ENCODE data around the gene SPATA24.
"Not testable (repeated sequence)": the region's sequence is repeated elsewhere in the genome, so short reads cannot be mapped to it uniquely, and the experiment has no call there.

Gene SPATA24, protein sequence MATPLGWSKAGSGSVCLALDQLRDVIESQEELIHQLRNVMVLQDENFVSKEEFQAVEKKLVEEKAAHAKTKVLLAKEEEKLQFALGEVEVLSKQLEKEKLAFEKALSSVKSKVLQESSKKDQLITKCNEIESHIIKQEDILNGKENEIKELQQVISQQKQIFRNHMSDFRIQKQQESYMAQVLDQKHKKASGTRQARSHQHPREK
- total RNA-seq = 2.7 to 2.9 reads per million in 2 donors

DNA sequence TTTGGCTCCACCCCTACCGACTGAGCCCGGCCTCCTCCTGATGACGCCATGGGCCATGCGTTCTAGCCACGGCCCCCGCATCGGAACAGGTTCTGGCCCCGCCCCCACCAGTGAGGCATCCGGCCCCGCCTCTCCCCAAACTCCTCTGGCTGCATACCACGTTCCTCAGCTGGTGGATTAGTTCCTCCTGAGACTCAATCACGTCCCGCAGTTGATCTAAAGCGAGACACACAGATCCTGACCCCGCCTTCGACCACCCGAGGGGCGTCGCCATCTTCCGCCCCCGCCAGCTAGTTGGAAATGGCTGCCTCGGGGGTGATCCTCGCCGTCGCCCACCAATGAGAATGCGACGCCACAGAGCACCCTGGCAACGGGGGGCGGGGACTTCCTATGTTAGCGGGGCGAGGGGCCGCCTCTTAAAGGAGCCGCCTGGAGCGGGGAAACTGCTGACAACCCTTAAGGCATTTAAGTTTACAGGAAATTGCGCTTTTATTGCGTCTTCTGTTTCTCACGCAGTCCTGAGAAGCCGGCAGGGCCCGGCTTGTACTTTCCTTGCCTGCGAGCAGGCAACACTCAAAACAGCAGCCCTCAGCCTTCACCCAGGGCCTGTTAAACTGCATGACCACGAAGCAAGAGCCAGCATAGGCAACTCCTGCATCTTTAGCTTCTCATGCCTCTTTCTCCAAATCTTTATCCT is at the start of gene SPATA24:
Gene SPATA24 (minus strand): TSS at position 303 of the 697 bp plus-strand sequence. CDS start 29 bp downstream, at position 274.
- peak; percentile 93 for DNase-seq

DNA sequence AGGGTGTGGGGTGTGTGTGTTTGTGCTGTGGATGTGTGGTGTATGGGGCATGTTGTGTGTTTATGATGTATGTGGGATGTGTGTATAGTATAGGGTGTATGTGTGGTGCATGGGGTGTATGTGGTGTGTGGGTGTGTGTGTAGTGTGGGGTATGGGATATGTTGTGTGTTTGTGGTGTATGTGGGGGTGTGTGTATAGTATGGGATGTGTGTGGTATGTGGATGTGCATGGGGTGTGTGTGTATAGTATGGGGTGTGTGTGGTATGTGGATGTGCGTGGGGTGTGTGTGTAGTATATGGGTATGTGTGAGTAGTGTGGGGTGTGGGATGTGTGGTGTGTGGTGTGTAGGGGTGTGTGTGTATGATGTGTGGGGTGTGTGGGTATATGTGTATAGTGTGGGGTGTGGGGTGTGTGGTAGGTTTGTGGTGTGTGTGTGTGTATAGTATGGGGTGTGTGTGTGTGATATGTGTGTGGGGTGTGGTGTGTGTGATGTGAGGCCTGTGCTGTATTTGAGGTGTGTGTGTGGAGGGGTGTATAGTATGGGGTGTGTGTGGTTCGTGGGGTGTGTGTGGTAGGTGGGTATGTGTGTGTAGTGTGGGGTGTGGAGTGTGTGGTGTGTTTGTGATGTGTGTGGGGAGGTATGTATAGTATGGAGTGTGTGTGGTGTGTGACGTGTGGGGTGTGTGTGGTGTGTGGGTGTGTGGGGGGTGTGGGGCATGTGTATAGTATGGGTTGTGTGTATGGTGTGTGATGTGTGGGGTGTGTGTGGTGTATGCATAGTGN is 48.2 kb upstream of the SPATA24 start:
- no peak for DNase-seq

DNA sequence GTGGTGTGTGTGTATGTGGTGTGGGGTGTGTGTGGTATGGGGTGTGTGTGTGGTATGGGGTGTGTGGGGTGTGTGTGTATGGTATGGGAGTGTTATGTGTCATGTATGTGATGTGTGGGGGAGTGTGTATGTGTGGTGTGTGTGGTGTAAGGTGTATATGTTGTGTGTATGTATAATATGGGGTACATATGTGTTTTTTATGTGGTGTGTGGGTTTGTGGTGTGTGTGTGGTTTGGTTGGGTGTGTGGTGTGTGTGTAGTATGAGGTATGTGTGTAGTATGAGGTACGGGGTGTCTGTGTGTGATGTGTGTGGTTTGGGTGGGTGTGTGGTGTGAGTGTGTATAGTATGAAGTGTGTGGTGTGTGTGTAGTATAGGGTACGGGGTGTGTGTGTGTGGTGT is 47.3 kb upstream of the SPATA24 start:
- DNase-seq = no peak

DNA sequence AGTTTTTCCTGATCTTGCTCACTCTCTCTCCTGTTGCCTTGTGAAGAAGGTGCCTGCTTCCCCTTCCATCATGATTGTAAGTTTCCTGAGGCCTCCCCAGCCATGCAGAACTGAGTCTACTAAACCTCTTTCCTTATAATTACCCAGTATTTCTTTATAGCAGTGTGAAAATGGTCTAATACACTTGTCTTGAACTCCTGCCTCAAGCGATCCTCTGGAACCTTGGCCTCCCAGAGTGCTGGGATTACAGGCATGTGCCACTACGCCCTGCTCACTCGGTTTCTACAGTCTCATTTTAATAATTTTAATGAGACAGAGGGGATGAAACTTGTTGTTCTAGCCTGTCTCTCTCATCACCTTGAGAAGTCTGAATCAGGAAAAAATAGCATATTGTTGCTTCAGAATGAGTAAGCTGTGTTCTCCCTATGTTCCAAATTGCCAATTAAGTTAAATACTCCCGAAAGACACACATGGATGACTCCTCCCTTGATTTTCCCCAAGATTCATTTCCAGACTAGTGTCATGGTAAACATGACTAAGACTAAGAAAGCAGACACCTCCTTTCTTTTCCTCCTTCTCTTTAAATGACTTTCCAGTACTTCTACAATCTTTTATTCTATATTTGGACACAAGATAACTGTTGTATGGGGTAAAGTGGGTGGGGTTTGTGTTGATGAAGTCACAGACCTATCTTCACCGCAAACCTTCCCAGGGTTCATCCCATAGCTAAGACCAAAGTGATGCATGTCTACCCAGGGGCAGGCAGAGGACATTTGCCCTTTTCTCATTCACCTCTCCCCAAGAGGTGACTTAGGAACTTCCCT is 43.3 kb upstream of the SPATA24 start:
- DNase-seq = no peak

DNA sequence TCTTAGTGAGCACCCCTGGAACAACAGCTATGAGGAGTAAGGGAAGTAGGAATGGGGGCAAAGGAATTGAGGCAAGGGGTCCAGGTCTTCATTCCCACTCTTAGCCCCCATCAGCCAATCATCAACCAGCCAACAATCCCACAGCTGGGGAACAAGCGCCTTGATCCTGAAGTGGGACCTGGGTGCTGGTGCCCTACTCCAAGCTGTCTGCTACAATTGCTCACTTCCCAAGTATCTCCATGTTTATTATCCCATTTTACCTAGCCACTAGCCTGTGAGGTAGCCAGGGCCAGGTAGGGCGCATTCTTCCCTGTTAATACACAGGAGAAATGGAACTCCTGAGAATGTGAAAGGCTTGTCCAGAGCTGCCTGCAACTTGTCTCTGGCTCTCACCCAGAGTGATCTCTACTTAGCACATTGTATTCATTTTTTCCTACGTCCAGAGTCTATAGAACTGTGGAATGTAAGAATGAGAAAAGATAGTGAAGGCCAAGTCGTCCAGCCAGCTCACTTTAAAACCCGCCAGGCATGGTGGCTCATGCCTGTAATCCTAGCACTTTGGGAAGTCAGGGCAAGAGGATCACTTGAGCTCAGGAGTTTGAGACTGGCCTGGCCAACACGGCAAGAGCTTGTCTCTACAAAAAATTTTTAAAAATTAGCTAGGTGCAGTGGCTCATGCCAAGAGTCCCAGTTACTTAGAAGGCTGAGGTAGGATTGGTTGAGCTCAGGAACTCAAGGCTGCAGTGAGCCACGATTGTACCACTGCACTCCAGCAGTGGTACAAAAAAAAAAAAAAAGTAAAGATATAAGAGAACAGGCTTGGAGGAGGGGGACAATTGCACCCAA is 41.7 kb upstream of the SPATA24 start:
- DNase-seq = no peak

DNA sequence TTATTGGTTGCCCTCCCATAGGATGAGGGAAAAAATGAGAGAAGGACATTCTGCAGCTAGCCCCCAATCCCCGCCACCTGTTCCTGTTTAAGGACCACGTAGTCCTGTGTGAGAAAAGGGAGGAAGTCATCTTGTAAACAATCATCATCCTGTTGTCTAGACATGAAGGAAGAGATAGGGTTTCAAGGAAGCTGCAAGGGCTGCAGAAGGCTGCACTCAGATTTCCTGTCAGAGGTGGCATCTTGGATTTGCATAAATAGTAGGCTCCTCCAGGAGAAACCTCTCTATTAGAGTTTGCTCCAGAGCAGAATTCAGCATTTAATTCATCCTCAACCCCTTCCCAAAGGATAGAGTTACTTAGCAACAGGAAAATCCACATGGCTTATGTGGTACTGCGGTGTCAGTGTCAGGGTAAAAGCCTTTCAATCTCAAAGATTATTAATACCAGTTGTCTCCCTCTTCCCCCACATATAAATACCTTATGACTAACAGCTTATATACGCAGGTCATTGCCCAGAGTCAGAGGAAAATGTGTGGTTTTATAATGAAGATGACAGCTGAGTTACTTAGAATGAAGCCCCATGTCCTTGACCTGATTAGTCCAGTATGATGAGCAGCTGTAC is 40.1 kb upstream of the SPATA24 start:
- no peak for DNase-seq

DNA sequence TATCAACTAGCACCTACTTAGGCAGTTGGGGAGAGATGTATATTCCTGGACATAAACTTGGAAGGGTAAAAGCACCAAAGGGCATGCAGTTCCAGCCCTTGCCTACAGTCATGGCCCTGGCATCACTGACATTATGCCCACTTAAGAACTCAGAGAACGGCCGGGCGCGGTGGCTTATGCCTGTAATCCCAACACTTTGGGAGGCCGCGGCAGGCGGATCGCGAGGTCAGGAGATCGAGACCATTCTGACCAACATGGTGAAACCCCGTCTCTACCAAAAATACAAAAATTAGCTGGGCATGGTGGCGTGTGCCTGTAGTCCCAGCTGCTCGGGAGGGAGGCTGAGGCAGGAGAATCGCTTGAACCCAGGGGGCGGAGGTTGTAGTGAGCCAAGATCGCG is 36.5 kb upstream of the SPATA24 start:
- not testable (repeated sequence) for DNase-seq

DNA sequence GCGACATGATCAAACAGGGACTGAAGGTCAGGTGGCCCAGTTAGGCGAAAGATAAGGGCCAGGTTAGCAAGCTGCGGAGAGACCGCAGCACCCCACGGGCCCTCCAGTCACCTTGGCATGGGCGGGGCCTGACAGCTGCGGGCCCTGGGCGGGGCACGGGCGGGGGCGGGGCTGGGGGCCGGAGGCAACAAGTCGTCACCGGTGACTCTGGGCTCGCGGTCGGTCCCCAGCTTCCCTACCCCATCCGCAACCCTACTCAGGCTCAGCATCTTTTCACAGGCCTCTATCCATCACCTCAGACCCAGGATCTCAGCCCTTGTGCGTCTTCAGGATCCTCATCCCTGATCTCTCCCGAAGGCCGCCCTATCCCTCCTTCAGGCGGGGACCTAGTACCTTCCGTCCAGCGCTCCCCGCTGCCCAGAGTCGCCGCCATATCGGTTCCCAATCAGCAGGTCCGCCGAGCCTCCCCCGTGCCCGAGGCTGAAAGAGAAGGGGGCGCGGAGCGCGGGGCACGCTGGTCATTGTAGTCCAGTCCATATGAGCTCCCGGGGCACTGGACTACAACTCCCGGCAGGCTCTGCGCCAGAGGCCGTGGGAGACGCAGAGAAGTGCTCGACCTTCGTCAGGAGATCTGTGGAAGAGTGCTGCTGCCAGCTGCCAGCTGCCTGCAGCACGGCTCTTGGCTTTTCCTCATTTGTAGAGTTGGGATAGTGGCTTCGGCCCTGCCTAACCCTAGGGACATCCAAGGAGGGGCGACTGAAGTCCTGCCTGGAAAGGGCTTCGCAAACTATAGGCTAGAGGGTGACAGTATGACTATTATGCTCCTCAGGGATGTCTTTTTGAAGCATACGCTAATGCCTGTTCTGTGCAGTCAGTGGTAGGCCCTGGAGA is 35.4 kb upstream of the SPATA24 start, which contains the start of gene DNAJC18:
Gene DNAJC18 (minus strand): TSS at position 513 of the 891 bp plus-strand sequence. CDS start 80 bp downstream, at position 433.
- DNase-seq = peak; percentile 86

DNA sequence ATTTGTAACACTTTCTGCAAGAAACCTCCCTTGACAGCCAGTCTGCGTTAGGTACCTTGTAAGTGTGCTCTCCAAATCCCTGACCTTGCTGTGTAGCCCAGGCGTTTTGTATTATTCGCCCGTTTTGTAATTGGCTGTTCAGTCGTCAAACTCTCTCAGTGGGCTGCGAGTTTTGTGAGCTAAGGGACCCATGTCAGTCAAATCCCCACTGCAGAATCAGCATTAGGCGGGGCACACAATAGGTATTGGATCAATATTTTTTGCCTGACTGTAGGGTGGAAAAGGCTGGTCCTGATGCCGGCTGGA is 34.8 kb upstream of the SPATA24 start:
- DNase-seq = no peak

DNA sequence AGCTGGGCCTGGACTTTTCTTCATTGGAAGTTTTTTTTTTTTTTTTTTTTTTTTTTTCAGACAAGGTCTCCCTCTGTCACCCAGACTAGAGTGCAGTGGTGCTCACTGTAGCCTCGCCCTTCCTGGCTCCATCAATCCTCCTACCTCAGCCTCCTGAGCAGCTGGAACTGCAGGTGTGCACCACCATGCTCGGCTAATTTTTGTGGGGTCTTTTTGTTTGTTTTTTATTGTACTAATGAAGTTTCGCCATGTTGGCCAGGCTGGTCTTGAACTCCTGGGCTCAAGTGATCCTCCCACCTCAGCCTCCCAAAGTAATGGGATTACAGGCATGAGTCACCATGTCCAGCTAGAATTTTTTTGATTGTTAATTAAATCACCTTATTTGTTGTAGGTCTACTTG is 31.8 kb upstream of the SPATA24 start:
- no peak for DNase-seq

DNA sequence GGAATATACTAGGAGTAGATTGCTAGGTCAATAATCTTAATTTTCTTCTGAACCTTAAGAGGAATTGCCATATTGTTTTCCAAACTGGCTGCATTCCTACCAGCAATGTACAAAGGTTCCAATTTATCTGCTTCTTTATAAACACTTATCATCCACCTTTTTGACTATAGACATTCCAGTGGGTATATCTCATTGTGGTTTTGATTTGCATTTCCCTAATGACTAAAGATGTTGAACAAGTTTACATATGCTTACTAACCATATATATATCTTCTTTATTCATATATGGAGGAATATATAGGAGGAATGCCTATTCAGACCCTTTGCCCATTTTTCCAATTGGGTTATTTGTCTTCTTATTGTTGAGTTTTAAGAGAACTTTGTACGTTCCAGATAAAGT is 27.8 kb upstream of the SPATA24 start:
- no peak for DNase-seq

DNA sequence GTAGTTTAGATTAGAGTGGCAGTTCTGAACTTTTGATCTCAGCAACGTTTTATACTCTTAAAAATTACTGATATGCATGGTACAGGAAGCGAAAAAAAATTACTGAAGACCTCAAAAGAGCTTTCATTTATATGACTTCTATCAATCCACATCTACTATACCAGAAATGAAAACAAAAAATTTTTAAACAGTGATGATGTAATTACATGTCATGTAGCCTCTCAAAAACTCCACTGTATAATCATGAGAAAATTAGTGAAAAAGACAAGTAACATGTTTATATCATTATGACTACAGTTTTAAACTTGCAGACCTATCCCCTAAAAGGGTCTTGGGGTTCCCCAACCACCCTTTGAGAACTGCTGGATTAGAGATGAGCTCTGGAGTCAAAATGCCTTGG is 26.1 kb upstream of the SPATA24 start:
- DNase-seq = no peak

DNA sequence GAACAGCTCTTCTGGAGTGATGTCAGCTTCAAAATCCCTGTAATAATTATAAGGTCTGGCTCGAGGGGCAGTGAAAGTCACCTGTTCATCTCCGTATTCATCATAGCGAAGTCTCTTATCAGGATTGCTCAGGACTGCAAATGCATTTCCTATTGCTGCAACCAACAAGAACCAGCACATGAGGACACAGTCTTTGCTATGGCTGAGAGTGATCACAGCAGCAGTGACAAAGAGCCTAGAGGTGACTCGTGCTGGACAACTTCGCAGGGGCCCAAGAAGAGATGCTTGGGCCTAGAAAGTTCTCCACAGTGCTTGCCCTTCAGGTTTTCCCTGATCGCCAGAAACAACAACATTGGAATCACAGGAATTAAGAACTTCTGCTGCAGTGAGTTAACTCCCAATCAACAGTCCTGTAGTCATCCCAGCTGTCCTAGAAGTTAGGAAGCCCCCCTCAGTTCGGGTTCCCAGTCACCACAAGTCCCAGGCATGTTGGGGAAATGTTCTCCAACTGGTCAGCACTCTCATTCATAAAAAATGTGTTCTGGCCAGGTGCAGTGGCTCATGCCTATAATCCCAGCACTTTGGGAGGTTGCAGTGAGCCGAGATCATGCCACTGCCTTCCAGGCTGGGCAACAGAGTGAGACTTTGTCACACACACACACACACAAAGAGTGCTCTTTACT is 22.5 kb upstream of the SPATA24 start:
- DNase-seq = no peak

DNA sequence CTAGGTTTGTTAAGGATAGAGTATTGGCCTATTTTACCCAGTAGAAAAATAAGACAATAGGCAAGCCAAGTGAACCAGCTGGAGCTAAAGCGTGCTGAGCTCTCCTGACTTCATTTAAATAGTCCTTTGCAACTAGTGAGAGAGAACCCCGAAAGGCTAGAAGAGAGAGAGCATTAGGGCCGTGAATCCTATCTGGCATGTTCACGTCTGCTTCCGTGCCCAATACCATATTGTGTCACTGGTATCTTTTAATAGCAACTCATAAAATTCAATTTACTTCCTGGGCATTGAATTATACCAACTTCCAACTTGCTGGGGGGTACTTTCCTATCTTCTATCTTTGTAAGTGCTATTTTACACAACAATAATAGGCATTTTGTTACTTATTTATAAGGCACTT is 21.6 kb upstream of the SPATA24 start:
- no peak for DNase-seq

DNA sequence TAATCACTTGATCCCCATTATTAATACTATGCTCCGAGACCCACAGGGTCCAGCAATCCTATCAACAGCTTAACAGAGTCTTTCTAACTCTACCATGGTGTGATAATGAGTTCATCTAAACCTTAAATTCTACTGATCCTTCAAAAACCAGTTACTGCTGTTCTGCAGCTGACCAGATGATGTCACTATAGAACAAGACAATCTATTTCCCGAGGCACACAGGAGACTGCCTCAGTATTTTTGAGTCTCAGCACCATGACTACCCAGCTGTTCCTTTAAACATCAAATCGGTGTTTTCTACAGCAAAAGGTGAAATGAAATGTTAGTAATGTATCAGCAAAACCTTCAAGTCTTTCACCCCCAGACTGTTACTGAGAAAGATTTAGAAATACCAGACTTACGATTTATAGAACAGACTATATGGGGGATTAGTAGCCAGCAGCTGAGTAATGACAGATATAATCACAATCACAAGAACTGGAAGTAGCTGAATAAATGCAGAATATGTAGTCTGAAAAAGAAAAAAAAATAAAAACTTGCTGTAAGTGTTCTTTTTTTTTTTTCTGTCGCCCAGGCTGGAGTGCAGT is 18.5 kb upstream of the SPATA24 start:
- DNase-seq = no peak

DNA sequence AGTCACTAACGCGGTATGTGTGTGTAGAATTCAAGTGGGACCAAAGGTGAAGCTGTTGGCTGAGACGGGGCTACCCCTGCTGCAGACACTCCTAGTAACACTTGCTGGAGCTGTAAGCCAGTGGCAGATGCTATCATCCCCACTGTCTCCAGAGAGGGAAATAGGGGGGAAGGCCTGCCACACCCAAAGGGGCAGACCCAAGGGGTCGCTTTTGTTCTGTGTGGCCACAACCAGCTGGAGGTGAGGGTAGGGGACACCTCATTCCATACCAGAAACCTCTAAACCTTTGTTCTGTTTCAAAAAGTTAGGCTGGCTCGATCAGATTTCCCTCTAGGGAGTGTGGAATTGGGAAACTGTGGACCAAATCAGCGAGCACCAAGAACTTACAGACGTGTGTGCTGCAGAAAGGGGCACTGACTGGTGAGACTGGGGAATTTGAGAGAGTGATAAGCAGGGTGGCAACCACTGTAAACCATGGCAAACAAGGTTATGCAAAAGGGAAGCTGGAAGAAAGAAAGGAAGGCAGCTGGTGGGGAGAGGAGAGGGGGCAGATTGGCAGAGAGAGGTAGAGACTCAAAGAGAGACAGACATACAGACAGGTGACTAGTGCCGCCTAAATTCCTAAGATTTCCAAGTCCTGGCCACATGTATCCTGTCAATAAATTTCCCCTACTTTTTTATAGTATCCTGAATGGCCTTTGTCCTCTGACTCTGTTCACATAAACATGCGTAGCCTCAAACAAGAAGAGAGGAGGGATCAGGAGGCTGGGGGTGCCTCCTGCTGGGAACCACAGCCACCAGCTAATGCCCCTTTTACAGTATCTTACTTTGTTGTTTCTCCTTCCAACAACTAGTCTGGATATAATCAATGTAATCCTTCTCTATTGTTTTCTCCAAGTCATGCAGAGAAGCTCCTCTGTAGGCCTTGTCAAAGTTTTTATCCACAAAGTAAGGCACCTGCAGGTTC is 15.6 kb upstream of the SPATA24 start:
- DNase-seq = no peak

DNA sequence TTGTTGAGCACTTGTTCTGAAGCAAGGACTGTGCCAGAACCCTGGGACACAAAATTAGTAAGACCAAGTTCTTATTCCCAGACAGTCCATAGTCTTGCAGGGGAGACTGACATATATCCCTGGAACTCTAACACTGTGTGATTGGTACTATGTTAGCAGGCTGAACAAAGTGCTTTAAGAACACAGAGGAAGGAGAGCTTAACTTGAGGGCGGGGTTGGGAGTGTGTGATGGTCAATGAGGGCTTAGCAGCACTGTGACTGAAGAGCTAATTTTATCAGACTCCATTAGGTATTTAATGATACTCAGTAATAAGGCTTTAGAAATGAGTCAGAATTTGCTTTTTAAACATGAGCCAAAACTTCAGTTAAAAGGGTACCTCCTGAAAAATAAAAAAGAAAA is 14.9 kb upstream of the SPATA24 start:
- no peak for DNase-seq

DNA sequence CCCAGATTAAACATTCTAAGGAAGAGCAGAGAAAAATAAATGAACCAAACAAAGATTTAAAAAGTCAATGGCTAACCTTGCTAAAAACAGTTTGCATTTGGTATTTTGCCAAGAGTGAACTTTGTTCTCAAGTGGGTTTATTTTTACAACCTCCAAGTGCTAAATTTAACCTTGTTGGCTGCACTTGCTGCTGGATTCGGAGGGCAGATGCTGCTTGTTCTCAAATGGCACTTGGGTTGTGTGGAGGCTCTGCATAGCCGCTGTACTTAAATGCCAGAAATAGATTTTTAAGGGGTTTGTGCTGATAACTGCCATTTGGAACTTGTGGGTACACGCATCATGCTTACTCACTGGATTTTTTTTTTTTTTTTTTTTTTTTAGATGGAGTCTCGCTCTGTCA is 13.3 kb upstream of the SPATA24 start:
- no peak for DNase-seq

All from T-helper 9 cell (primary cell).